Measurements from ENCODE around the gene MRPL24.

DNA sequence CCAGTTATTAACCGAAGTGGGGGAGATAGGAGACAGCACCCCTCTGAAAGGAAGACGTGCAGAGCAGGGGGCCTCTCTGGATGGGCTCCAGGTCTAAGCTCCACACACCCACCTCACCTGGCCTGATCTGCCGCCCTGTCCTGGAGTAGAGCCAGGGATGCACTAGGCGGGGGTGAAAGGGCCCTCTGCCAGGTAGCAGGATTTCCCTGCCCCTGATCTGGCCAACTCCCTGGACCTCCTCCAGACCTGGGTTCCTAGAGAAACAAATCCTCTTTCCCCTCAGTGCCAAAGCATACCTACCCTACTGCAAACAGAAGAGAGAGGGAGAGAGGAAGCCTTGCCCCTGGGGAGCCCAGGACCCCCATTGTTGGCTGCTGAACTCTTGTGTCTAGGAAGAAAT, 37.6 kb downstream of the MRPL24 start:
- TF ChIP-seq POLR2AphosphoS5 (IDR thresholded peaks at IDR 0.05) (no peak), POLR2A (IDR thresholded peaks at IDR 0.05) (no peak)
